Activated T-cell treated with anti-CD3 and anti-CD28 coated beads for 24 hours (primary cell): ENCODE measurements around the gene KCTD16.

Source experiments
- DNase-seq: peaks from one replicate; pipeline ENCODE4 v3.0.0-alpha.2; 2020; ENCODE audit warnings: low read depth

Gene KCTD16

DNA sequence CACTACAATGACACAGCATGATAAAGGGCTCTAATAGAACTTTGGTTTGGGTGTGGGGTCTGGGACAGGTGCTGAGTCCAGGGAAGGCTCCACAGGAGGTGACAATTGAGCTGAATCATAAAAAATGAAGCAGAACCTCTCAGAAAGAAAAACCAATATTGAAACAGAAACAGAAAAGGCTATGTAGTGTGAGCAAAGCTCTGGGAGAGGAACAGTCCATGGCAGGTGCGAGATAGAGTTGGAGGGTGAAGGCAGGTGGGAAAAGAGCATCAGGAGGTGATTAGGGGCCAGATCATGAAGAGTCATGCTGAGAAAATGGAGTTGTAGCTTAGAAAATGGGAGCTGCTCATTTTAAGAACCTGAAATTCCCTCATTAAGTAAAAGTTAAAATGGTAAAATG lies 164.9 kb downstream of the KCTD16 start:
- no peak for DNase-seq

DNA sequence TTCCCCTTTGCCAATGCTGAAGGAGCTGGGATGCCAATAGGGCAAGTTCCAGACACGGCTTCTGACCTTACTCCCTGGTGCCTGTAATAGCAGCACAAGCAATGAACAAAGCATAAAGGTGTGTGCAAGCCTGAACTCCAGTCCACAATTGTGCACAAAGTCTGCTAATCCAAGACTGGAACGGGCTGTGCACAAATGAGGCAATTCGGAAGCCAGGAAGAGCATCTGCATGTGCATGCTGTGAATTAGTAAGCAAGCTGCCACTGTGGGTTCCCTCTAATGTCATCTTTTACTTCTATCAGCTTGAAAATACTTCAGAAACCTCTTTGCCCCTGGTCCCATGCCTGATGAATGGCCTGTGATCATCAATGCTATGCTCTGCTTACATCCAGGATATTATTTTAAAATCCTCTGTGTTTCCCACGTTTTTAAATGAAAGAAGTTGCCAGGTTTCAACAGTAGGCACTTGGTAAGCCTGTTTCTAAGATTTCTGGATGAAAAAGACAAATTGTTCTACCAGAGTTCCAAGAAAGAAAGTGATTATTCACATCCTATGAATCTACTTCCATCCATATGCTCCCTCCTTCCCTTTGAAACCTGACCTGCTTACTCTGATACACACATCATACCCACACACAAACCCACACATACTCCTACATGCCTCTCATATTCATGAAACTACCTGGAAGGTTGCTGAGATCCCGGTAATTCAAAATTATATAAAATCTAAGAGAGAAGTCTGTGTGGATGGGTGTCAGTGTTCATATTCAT lies 165.7 kb downstream of the KCTD16 start:
- no peak for DNase-seq

DNA sequence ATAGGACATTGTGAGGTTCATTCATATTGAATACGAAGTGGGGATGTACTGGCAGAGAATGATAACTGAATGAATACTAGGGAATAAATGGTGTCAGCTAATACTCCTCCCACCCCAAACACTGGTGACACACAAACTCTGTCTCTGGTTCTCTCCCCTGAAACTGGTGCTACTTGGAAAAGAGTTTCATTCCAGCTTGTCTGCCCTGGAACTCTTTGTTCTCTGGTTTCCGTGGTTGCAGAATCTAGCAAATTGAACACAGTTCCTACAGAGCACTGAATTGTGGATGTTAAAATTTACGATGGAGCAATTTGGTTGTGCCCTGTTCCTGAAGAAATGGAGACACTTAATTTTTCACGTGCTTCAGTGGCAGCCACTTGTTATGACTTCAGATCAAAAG lies 181.7 kb downstream of the KCTD16 start:
- no peak for DNase-seq

DNA sequence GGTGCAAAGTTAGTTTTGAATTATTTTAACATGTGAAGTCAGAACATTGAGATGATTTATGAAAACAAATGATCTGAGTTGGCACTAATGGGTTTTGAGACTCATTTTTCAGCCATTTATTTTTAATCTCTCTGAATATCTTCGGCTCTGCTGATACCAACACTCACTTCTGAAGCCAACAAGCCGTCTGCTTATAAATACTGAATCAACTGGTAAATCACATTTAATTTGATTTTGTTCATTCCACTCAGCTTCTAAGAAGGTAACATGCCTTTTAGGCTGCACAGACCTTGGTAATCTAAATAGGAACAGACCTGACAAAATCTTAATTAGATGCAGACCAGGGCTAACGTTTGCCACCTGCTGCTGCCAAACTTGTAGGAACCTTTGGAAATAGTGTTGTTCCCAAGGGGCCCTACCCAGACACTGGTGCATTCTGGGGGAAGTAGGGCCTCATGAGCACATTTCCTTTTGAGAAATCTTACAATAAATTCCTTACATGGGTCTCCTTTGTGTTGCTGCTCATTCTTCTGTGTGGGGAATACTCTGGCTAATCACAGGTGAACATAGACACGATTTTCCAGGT lies 182.2 kb downstream of the KCTD16 start:
- no peak for DNase-seq

DNA sequence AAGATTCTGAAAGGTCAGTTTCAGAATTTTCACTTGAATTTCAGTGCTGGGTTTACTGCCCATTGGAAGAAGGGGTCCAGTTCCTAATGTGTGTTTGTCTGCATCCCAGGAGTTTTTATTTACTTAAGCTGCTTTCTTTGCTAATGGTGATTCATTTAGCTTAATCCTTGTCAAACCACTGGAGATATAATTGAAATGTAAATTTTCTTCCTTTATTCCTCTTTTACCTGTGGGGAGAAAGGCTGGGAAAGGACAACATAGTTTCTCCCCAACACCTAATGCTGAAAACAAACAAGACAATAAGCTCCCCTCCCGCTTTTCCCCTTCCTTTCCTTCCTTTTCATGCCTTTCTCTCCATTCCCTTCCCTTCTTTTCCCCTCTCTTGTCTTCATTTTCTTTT lies 185.8 kb downstream of the KCTD16 start:
- DNase-seq: no peak

DNA sequence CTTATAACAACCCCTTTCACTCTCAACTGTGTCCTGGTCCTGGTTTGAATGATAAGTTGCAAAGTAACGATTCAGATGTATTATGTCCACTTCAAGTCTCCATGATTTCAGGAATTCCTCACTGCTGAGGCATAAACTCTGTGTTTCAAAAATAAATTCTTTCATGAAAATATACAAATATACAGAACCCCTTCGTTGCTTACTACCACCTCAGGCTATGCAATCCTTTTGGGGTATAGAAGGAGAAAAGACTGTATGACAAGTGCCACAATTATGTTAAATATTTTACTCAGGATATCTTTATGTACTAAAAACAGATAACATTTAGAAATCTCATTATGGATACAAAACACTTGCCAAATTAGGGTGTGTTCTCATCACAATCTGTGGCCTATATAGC lies 190.7 kb downstream of the KCTD16 start:
- no peak for DNase-seq

DNA sequence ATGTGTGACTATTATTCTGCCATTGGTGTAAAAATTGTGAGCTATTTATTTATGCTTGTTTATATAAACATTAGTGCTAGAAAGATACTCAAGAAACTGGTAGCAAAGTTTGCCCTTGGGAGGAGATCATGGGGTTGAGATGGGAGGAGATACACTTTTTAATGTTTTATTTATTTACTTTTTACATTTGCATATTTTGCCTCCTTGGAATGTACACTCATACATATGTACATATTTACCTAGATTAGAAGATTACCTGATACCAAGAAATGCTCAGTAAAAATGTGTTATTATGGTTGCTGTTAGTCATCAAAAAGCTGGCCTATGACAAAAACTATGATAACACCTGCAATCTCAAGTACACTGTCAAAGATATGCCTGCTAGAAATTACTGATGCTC lies 195.2 kb downstream of the KCTD16 start:
- no peak for DNase-seq

DNA sequence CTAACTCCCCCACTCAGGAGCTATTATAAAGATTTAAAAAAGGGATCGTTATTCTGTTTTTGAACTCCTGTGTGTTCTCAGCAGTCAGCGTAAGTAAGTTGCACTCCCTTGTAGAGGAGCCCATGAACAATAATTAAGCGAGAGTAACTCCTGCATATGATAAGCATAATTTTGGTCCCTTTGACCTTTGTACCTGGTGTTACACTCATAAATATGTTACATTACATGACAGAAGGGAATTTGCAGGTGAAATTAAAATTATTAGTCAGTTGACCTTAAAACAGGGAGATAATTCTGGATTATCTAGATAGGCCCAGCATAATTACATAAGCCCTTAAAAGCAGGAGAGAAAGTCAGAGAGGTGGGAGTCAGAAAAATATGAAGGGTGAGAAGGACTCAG lies 197.3 kb downstream of the KCTD16 start:
- DNase-seq: no peak

DNA sequence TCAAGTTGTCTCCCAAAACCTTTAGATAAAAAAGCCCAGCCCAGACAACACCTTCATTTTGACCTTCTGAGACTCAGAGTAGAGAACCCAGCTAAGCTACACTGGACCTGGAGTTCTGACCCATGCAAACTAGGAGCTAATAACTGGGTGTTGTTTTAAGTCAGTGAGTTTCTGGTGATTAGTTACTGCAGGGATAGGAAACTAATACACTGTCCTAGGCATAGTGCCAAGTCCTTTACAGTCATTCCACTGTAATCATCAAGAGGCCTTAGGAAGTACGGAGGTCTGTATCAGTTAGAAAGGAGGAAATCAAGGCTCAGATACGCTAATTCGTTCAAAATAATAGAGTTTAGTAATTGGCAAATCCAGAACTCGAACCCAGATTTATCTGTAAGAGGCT lies 197.9 kb downstream of the KCTD16 start:
- no peak for DNase-seq

DNA sequence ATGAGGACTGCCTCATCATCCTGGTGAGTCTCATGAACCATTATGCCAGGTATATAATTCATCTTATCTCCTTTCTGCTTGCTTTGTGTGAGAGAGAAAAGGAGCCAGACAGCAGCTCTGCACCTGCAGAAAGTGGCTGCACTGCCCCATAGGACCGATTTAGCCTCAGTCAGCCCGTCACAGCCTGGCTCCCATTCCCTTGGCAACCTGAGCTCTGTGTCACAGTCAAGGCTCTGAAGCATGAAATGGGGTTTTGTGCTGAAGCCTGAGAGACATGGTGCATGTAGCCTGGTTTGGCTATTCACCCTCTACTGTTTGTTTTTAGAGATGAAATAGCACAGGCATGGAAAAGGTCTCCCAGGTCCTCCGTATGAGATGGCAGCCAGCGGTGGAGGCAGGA lies 198.3 kb downstream of the KCTD16 start:
- no peak for DNase-seq

DNA sequence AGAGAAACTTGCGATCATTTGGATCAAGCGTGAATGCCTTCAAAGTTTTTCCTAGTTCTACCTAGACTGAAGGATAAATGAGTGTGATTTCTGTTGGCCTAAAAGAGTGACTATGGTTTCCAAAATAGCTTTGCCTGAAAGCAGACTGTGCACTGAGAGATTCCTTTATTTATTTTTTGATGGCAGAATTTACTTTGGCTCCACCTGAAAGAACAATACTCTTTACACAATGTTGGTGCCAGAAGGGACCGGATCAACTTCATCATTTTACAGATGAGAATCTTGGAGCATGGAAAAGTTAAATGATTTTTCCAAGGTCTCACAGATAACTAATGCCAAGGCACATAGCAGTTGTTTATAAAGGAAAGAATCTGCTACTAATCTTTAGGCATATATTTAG lies 199.6 kb downstream of the KCTD16 start:
- DNase-seq: no peak

DNA sequence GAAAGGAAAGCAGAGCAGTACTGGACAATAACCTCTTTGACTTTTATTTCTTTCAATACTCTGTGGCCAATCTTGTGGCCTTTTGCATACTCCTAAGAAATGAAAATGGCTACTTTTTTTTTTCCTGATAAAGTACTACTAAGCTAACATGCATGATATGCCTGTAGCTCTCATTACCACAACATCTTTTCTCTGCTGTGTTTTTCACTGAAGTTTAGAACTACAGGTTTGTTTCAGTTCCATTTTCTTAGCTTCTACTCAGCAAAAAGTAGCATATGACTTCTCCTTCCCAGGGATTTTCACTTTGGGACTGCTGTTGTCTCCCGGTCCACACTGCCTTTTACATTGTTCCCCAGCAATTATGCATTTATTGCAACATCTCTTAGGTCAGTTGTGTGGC lies 204.0 kb downstream of the KCTD16 start:
- no peak for DNase-seq

DNA sequence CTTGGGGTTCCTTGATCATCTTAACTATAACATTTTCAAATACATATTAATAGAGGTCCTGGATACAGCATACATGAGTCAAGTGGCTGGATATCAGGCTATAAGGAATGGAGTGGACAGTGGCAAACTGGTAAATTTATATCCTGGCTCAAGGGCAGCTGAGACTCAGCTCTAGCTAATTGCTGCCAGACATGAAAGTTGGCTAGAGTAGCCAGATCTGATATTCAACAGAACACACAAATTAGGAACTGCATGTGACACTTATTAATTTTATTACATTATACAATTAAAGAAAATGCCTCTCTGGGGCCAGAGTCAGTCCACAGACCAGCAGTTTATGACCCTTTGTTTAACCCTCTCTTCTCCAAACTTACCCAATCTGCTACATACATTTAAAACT lies 206.5 kb downstream of the KCTD16 start:
- DNase-seq: no peak

DNA sequence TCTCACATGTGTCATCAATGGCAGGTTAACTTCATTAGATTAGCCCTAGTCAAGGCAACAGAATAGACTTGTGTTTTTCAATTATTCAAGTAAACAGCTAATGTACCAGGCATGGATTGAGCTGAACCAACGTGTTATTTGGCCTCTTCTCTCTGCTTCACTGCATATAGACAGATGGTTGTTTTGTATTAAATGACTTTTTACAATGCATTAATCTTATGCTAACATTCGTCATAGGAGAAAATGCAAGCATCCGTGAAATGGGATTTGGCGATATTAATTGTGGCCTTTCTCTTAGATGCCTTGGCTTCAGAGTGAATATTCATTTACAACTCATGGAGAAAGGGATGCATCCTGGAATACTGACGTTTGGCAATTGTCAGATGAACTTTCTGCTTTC lies 208.0 kb downstream of the KCTD16 start:
- DNase-seq: no peak

DNA sequence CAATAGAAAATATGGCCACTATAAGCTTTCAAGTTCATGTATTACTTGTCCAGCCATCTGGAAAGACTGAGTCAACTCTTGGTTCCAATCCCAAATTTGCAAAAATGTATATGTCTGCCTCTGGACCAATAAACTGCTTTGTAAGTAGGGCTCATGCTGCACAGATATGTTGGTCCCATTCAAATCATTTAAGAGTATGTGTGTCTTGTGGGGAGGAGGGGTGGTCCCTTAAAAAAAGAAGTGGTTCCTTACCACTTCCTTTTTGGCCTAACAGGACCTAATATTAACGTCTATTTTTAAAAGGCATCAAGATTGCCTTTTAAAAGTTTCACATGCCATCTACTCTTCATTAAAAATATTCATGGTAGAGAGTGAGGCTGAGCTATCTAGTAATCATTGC lies 214.9 kb downstream of the KCTD16 start:
- no peak for DNase-seq

DNA sequence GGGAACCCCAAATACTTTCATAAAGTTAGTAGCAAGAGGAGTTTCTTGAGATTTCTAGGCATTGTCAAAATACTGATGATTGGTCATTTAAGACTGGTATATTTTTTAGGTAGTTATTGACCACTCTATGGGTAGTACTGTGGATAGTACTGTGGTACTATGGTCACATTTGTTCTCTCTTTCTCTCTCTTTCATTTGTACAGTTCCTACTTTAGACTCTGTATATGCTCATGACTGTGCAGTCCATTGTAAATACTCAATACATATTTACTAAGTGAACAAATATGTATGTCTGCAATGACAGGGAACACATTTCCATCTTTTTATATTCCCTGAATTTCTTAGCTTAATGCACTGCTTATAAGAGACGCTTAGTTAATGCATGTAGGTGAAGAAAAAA lies 215.6 kb downstream of the KCTD16 start:
- DNase-seq: no peak

DNA sequence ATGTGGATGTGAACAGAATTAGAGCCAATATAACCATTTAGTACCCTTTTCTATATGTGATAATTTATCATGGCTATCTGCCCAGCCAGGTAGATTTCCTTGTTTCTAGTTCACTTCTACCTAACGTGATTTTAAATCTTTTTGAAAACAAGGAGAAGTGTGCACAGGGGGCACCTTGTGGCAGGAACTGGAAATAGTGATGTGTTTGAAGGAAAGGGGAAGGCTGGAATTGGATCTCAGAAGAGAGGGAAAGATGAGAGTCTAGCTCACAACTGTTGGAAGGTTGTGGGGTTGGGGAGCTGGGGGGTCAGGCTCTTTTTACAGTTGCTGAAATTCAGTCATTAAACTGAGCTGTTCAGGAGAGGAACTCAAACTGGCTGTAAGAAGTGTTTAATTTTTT lies 219.5 kb downstream of the KCTD16 start:
- no peak for DNase-seq

DNA sequence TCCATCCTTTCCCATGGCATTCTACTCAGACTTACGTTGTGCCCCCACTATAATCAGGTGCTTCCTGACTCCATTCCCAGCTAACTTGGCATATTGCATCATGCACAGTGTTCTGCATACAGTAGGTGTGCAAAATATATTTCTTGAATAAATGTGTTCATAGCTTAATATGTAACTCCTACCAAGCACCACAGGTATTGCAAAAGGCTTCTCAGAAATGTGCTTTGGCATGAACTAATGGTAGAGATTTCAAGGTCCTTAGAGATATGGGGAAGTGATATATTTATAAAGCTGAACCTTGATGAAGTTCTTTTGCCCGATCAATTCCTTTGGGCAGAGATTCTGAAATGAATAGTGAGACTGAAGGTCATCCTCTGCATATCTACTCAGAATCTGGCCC lies 220.4 kb downstream of the KCTD16 start:
- DNase-seq: no peak

DNA sequence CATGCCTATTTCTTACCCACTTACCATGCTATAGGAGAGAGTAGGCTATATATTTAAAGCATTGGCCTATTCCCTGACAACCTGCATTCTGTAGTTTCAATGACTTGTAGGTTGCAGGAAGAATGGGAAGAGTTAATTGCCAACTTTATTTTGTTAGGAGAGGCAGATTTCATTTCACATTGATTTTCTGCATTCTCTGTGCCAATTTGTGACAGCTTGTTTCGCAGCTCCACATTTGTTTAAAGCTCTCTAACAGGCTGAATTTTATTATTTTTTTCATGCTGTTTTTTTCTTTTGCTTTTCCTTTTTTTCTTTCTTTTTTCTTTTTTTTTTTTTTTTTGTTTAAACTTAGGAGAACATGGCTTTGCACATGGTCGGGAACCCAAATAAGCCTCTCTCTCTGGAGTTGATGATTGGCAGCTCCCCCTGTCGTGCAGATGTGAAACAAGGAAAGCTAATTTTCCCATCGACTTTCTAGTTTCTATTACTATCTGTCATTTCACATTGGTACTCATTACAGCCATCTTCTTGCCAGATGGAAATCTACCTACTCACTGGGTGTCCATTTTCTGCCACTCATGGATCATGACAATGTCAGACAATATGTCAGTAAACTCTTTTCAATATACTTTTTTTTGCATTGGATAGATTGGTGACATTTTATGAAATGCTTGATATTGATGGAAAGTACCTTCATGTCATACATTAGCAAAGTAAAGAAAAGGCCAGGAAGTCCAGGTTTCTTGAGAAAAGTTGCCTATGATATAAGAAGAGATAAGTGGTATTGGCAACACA lies 223.2 kb downstream of the KCTD16 start:
- no peak for DNase-seq

DNA sequence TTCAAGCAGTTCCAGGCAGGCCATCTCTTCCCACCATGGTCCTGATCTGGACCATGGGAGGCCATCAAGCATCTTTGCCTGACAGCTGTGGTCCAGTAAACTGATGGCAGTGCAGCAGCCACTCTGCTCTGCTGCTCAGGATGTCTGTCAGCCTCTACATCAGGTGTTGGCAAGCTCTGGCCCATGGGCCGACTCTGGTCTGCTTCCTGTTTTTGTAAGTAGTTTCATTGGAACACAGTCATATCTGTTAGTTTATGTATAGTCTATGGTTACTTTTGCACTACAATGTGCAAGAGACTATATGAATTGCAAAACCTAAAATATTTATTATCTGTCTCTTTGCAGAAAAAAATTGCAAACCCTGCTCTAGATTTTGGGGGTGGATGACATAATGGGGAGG lies 225.0 kb downstream of the KCTD16 start:
- DNase-seq: no peak

DNA sequence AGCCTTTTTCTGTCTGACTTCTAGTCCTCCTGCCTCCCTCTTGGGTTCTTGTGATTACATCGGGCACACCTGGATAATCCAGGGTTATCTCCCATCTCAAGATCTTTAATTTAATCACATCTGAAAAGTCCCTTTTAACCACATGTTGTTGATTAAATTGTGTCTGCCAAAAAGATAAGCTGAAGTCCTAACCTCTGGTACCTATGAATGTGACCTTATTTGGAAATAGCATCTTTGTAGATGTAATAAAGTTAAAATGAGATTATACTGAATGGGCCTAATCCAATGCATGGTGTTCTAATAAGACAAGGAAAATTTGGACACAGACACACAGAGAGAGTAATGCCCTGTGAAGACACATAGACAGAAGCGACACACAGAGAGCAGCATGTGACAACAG lies 232.4 kb downstream of the KCTD16 start:
- DNase-seq: no peak

DNA sequence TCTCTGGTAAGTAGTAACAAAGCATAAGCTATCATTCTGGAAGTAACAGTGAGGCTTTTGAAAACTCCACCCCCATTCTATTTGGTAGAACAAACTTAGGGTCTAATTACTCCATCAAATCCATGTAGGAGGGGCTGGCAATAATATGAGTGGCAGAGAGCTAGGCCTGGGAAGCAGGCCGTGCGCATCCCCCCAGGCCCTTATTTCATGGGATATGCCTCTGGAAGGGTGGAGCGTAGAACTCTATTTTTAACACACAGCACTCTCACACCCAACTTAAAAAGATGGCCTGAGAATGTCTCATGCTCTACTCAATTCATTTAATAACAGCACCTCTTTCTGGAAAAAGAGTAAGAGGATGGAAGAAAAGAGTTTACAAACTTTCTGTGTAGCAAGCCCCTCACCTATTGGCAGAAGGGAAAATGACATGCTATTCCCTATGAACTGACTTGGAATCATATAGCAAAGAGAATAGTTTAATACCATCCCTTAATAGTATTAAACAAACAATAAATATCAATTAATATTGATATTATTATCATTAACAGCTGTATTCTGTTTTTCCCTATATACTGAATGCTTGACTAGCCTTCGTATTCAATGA lies 233.2 kb downstream of the KCTD16 start:
- no peak for DNase-seq

DNA sequence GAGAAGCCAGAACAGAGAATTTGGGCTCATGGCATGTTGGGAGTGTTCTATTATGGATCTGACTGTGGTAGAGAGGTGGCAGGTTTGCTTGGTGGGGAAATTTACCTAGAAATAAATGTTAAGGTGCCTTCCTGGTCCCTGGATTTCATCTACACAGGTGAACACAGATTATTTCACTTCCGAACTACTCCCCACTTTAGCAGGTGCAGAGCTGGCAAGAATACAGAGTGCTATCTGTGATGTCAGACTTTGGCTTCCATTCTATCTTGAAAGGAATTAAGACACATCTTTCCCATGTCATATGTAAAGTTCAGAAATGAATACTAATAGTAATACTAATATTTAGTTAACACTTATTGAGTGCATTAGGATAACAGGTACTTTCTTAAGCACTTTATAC lies 234.0 kb downstream of the KCTD16 start:
- no peak for DNase-seq
